Stimulated activated CD8-positive, alpha-beta memory T cell treated with anti-CD3 and anti-CD28 coated beads, Interleukin-4, amount 100 ng/mL, for 48 hours (primary cell): ENCODE data around the gene CDC27.
"Not testable (repeated sequence)": the region's sequence is repeated elsewhere in the genome, so short reads cannot be mapped to it uniquely, and the experiment has no call there.

Experiments
- DNase-seq: peaks from one replicate; pipeline ENCODE4 v3.0.0-alpha.2; 2020

CDC27 gene

GRCh38 chr17:47192554-47192953 lies 3.5 kb upstream of the CDC27 start:
- DNase-seq: no peak

- DNase-seq: no peak
These were observed 1.7 kb upstream of the CDC27 start for GRCh38 chr17:47190770-47191169.

- no peak for DNase-seq
These were observed 1.1 kb upstream of the CDC27 start for GRCh38 chr17:47190243-47190642.

- DNase-seq: no peak
These were observed 690 bp upstream of the CDC27 start for GRCh38 chr17:47189732-47190237.

- DNase-seq: no peak
These were observed 722 bp downstream of the CDC27 start for GRCh38 chr17:47188271-47188875.

GRCh38 chr17:47184681-47185080 lies 4.4 kb downstream of the CDC27 start:
- DNase-seq: no peak

GRCh38 chr17:47180988-47181387 lies 8.1 kb downstream of the CDC27 start:
- DNase-seq: not testable (repeated sequence)

- no peak for DNase-seq
These were observed 8.8 kb downstream of the CDC27 start for GRCh38 chr17:47180337-47180736.

- no peak for DNase-seq
These were observed 10.0 kb downstream of the CDC27 start for GRCh38 chr17:47179141-47179540.

- DNase-seq: no peak
These were observed 11.8 kb downstream of the CDC27 start for GRCh38 chr17:47177261-47177660.

GRCh38 chr17:47176389-47176826 lies 12.7 kb downstream of the CDC27 start:
- no peak for DNase-seq

- DNase-seq: not testable (repeated sequence)
These were observed 14.3 kb downstream of the CDC27 start for GRCh38 chr17:47174823-47175222.

- no peak for DNase-seq
These were observed 16.2 kb downstream of the CDC27 start for GRCh38 chr17:47172696-47173565.

- DNase-seq: no peak
These were observed 18.4 kb downstream of the CDC27 start for GRCh38 chr17:47170710-47171109.

- not testable (repeated sequence) for DNase-seq
These were observed 20.2 kb downstream of the CDC27 start for GRCh38 chr17:47168896-47169295.

GRCh38 chr17:47166854-47167253 lies 22.2 kb downstream of the CDC27 start:
- not testable (repeated sequence) for DNase-seq

- no peak for DNase-seq
These were observed 24.0 kb downstream of the CDC27 start for GRCh38 chr17:47165137-47165536.

- DNase-seq: no peak
These were observed 24.8 kb downstream of the CDC27 start for GRCh38 chr17:47164263-47164662.

GRCh38 chr17:47162013-47162622 lies 27.0 kb downstream of the CDC27 start:
- no peak for DNase-seq

GRCh38 chr17:47159315-47159714 lies 29.8 kb downstream of the CDC27 start:
- no peak for DNase-seq

GRCh38 chr17:47145351-47145750 lies 43.7 kb downstream of the CDC27 start:
- no peak for DNase-seq

GRCh38 chr17:47135235-47135634 lies 53.9 kb downstream of the CDC27 start:
- no peak for DNase-seq

- not testable (repeated sequence) for DNase-seq
These were observed 54.7 kb downstream of the CDC27 start for GRCh38 chr17:47134354-47134753.

GRCh38 chr17:47131761-47132160 lies 57.3 kb downstream of the CDC27 start:
- DNase-seq: no peak
